HL-60 (cell line): ENCODE data around the gene ULBP1.
"Not testable (repeated sequence)": the region's sequence is repeated elsewhere in the genome, so short reads cannot be mapped to it uniquely, and the experiment has no call there.

Experiments used
- DNase-seq, 2 experiments: peaks; one replicate each; pipeline ENCODE4 v3.0.0-alpha.2; 2010 to 2020; ENCODE audit warnings: low read depth in 1 of 2, low spot score in 1 of 2
- H3K27ac ChIP-seq: fragments of 250-450 bp; sonication (Bioruptor Pico); replicated peaks from 2 replicates; pipeline ENCODE4 v1.5.1; 2020; ENCODE audit warnings: mild to moderate bottlenecking, moderate library complexity
- H3K27me3 ChIP-seq: fragments of 250-450 bp; sonication (Bioruptor Pico); 2 replicates; pipeline ENCODE4 v1.5.1; 2021; ENCODE audit warnings: mild to moderate bottlenecking, moderate library complexity; ENCODE audit not compliant: insufficient read depth, poor library complexity, severe bottlenecking
- H3K4me3 ChIP-seq: replicated peaks from 2 replicates; pipeline ENCODE4 v1.5.1; 2011; ENCODE audit warnings: mild to moderate bottlenecking, control low read depth, low read length; ENCODE audit not compliant: insufficient read depth
- CTCF ChIP-seq: IDR thresholded peaks from one replicate; pipeline ENCODE4 v1.5.1; 2011; ENCODE audit warnings: low read length, control low read depth, inconsistent platforms; ENCODE audit not compliant: insufficient read depth
- GABPA ChIP-seq: IDR thresholded peaks from 2 replicates; pipeline ENCODE4 v1.6.1; 2012; ENCODE audit warnings: low read depth
- POLR2AphosphoS5 ChIP-seq: IDR thresholded peaks from 2 replicates; pipeline ENCODE4 v1.6.1; 2012; ENCODE audit warnings: low read depth
- REST ChIP-seq: IDR thresholded peaks from 2 replicates; pipeline ENCODE4 v1.6.1; 2012; ENCODE audit warnings: low read depth; ENCODE audit not compliant: insufficient replicate concordance
- SPI1 ChIP-seq: IDR thresholded peaks from 2 replicates; pipeline ENCODE4 v1.6.1; 2012; ENCODE audit warnings: low read depth, mild to moderate bottlenecking, borderline replicate concordance

Gene ULBP1

DNA sequence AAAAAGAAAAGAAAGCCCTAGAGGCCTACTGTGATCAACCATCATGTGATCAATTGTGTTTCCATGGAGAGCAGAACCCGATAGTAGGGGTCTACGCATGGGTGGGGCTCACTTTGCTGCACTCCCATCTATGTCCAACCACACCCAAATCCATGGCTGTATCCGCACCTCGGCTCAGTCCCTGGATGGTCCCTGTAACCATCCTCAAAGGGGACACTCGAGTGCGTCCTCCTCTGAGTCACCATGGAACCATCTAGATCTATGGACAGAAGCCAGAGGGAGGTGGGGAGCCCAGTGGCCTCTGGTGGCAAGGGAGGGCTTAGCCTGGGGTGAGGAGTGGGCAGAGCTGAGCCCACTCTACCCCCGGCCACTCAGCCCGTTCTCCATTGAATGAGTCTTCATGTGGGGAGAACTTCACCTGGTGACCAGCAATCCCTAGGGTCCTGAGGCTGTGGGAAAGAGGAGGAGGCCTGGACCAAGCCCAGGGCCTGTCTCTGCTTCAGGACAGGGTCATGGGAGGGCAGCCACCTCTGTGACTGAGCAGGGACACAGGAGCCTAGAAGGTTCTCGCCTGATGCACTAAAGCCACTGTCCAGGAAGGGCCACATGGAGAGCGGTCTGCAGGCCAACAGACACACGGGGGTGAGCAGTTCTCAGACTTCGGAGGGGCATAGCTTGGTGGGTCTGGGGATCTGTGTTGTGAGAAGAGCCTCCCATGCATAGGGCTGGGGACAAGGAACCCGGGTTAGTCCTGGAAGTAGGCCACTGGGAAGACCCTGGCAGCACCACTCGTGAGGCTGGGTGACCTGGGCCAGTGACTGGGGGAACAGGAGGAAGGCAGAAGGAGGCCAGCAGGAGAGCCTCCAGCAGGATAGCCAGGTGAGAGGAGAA lies 42.3 kb downstream of the ULBP1 start:
- H3K27me3 ChIP-seq: peaks cover 20% of the 10 kb centered on the region
- no peak overlapping the region; the same call in 1 of the 2 replicates for H3K4me3 ChIP-seq
- H3K27ac ChIP-seq: no peak overlapping the region
- no peak for TF ChIP-seq POLR2AphosphoS5
- no peak for TF ChIP-seq GABPA
- no peak for TF ChIP-seq SPI1
- no peak for TF ChIP-seq CTCF
- TF ChIP-seq REST: no peak
- DNase-seq: no peak

- H3K27me3 ChIP-seq: peaks cover 27% of the 10 kb centered on the region
- DNase-seq: no peak
- TF ChIP-seq REST (no peak), POLR2AphosphoS5 (no peak), GABPA (no peak), CTCF (peak; percentile 12)
- H3K27ac ChIP-seq: no peak overlapping the region
- H3K4me3 ChIP-seq: no peak overlapping the region
These were observed 43.3 kb downstream of the ULBP1 start for GRCh38 chr6:150006961-150007464.

DNA sequence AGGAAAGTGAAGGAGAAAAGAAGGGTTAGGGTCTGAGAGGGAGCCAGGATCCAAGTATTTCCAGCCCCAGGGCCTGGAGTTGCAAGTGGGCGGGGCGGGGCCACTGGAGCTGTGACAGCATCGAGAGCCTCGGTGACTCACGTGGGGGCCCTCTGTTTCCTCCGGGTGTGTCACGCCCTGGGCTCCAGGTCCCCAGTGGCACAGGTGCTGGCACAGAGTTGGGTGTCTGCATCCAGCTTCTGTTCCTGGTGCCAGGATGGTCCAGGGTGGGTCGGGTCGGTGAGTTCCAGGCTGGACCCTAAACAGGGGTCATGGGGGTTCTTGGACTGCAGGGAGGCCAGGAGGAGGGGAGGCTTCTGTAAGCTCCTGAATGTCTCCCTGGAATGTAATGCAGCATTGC lies 44.8 kb downstream of the ULBP1 start:
- no peak overlapping the region for H3K27ac ChIP-seq
- H3K4me3 ChIP-seq: no peak overlapping the region
- TF ChIP-seq CTCF (no peak), POLR2AphosphoS5 (no peak), SPI1 (no peak), GABPA (no peak), REST (no peak)
- DNase-seq: no peak
- peaks cover 34% of the 10 kb centered on the region for H3K27me3 ChIP-seq

GRCh38 chr6:150012846-150013784 lies 49.4 kb downstream of the ULBP1 start:
- not testable (repeated sequence) for DNase-seq, H3K4me3 ChIP-seq, H3K27ac ChIP-seq
- H3K27me3 ChIP-seq: peaks cover 32% of the 10 kb centered on the region
